NCI-H2081 (cell line): ENCODE results near the gene MYO5A.
A peak's percentile ranks its signal among the peaks of the same experiment; 100 is the strongest.

Experiments
- DNase-seq, 2 experiments: peaks; one replicate each; lab custom pipeline; 2025; lab: John Stamatoyannopoulos, UW

The MYO5A gene

GRCh38 chr15:52362497-52362896 is 166.2 kb downstream of the MYO5A start:
- no peak for DNase-seq

DNA sequence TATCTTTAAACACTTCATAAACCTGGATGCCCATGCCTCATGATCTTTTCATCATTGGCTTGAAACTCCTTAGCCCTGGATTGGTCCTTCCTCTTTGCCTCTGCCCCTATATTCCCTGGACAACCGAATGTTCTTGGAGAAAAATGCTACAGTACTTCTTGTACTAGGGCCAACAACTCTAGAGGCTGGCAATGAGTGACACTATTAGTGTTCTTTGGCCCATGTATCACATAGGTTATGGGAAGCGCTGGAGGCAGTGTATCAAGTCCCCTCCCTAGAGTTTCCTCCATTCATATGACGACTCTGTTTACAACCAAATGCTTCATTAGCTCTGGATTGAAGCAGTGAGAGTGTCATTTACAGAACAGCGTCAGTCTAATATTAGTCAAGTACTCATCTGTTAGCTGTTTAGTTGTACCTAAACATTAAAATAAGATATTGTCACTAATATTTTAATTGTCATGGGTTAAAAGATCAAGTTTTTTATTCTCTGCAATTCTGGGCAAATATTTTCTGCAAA is 166.6 kb downstream of the MYO5A start:
- DNase-seq: no peak

DNA sequence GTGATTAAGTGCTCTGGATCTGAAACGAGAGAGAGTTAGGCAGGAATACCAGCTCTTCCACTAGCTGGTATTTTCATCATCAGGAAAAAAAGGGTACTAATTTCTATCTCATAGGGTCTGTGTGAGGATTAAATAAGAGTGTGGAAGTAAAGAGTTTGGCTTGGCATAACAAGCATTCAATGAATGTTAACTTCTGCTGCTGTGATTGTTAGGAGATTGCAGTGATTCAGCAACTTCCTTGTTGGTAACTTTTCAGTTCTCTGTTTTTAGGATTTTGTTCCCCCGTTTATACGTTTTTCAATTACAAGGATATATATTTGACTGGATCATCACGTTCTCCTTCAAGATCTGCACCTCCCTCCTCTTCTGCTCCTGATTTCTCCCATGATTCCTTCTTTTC is 167.2 kb downstream of the MYO5A start:
- no peak for DNase-seq

GRCh38 chr15:52360229-52361203 is 168.2 kb downstream of the MYO5A start:
- DNase-seq: no peak

DNA sequence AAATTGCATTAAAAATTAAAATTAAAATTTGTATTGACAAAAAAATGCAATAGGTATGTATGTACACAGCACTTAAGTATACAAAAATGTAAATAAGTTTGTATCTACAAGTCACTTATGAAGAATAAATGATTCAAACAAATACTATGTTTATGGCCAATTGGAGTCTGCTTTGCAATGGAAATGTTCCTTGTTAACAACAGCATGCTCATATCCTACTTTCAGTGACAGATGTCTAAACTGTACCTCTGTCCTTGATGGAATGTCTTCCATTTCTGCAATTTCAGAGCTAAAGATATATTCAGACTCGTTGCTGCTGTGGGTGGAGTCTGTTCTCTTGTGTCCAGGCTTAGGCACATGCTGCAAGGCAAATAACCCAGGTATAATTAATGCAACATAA is 169.0 kb downstream of the MYO5A start:
- DNase-seq: no peak

DNA sequence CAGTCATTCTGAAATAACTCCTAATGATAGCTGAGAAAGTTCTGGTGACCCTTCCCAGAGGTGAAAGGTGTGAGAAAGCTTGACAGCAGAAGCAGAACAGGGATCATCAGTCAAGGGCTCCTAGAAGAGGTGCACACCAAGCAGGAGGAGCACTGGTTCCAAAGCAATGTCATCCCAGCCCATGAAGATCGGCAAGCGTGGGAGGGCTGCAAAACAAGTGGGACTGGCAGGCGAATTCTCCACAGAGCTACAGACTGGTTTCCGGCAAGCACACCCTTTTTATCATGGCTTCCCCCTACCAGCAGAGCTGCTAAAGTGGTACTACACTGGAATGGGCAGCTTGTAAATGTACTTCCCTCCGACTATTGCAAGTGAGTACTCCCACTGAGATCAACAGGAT is 170.7 kb downstream of the MYO5A start:
- DNase-seq: no peak

- DNase-seq: no peak
Observed at GRCh38 chr15:52352086-52352485, 176.6 kb downstream of the MYO5A start.

DNA sequence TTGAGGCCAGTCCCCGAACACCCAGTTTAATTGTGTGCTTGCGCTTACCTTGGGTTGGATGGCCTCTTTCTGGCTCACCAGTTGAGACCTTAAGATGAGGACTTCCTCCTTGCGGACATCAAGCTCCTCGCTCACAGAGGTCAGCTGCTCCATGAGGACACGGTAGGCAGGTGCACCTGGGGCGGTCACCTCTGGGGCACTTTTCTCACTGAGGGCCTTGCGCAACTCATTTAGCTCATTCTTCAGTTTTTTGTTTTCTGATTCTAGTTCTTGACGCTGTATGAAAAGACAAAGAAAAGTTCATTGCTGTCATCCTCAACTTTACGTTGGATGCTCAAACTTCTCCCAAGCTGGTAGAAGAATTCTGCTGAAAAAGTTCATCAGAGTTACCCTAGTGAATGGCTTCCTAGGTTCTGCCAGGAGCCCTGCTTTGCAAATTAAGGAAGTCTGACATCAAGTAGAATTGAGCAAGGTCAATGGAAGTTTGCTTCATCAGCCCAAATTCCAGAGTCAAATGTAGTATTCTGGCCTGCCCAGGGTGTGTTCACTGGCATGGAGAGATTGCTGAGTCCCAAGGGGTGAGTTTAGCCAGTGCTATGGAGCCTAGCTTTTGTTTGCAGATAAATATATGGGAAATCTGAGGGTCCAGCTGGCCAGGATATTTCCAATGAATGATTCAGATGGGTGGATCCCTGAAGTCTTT is 177.3 kb downstream of the MYO5A start:
- DNase-seq: no peak

- no peak for DNase-seq
Observed at GRCh38 chr15:52350423-52350822, 178.3 kb downstream of the MYO5A start.

DNA sequence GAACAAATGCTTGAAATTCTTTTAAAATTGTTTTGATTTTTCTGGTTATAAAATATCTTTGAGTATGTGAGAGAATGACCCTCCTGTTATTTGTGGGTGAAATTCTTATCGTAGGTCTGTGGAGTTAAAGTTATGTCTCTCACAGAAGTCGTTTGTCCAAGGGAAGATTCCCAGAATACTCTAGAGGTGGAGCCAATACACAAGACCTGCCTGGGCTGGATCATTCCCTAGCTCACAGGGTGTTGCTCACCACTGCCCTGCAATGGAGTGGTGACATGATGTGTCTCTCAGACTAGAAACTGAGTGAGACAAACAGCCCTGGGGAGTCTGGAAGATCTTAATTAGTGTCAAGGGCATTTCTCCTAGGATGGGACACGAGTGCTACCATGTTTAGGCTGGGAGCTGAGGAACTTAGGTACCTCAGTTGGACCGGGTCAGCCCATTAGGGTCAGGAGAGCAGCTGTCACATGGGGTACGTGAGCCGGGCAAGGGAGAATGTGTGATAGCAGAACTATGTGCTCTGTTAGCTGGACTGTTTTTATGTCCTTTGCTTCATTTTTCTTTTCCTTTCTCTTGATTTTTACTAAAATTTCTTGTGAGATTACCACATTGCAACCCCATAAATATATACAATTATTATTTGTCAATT is 179.5 kb downstream of the MYO5A start:
- DNase-seq: no peak

GRCh38 chr15:52348056-52348745 is 180.5 kb downstream of the MYO5A start:
- no peak for DNase-seq

- DNase-seq: no peak
Observed at GRCh38 chr15:52344592-52344991, 184.1 kb downstream of the MYO5A start.

- DNase-seq: no peak
Observed at GRCh38 chr15:52343831-52344230, 184.8 kb downstream of the MYO5A start.

GRCh38 chr15:52340093-52340492 is 188.6 kb downstream of the MYO5A start:
- no peak for DNase-seq

- DNase-seq: no peak
Observed at GRCh38 chr15:52338891-52339290, 189.8 kb downstream of the MYO5A start.

DNA sequence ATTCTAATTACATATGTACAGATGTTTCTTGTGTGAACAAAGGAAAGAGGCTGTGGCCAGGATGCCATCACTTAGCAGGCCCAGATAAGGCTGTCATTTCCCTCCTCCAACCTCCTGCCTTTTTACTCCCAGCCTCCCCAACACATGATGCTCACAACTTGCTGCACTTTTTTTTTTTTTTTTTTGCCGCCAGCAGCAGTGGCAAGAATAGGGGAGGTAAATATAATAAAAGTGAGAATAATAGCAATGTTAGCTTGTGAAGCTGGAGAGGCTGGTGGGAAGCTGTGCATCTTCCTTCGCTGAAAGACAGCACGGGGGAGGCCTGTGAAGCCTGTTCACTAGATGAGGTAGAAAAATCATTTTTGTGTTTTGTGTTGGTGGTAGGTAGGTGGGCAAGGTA is 190.6 kb downstream of the MYO5A start:
- DNase-seq: no peak

DNA sequence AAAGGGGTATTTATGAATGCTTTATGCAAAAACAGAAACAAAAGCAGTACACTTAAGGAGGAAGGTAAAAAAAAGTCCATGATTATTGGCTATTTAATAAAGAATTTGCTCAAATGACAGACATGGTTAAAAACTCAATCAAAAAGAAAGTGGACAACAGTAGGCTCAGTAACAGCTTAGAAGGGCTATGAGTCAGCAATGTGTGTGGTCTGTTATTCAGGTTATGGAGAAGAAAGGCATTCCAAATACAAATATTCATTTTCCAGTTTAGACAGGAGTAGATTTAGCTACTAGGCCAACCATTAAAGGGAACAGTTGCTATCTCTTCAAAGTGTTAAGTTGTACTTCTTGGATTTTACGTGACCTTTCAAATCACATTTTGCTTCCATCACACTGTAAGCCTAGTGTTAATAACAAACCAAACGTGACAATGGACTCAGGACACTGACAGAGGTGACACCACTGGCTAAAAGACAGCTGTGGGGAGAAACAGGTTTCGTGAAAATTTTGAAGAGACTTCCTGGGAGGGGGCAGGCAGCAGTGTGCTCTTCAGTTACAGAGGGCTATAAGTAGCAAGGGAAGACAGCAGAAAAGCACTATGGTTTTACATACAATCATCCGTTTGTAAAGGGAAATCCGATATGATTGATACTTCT is 191.4 kb downstream of the MYO5A start:
- no peak for DNase-seq

GRCh38 chr15:52336529-52336928 is 192.2 kb downstream of the MYO5A start:
- DNase-seq: peak; percentile 4 to 24

DNA sequence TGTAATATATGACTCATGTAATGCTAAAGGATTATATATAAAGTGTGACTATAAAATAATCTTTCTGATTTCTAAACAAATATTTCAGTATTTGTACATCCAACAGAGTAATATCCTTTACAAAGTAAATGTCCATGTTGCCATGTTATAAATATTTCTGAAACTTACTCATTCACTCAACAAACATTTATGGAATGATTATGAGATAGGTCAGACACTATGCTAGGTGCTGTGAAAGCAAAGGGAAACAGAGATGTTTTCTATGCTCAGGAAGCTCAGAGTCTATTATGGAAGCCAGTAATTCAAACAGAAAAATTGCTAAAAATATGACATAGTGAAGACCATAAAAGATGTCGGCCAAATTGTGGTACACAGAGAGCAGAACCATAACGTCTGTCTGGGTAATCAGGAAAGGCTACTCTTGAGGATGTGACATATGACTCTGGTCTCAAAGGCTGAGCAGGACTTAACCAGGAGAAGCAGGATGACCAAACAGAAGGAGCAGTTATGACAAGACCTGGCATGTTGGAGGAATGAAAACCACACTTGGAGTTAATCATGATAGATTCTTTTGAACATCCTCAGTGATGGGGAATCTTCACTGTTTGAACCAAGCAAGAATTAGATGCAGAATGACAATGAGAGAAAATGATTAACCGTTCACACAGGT is 194.1 kb downstream of the MYO5A start:
- no peak for DNase-seq

GRCh38 chr15:52331490-52332240 is 197.0 kb downstream of the MYO5A start:
- peak; percentile 1 to 50 for DNase-seq
